Transverse colon (tissue), 4 donors: ENCODE measurements around the gene MNS1. TPM values are rescaled to one million over a fixed set of nuclear protein-coding genes. Genes with fewer than 3 reads are reported as not detected.
"Not testable (repeated sequence)": the region's sequence is repeated elsewhere in the genome, so short reads cannot be mapped to it uniquely, and the experiment has no call there.

Source experiments
- DNase-seq: peaks from one replicate; pipeline ENCODE4 v3.0.0-alpha.2; 2019
- H3K27ac ChIP-seq, 4 donors: fragments of 200-600 bp; sonication (generic); 2 replicates each; pipeline ENCODE4 v1.5.1; 2016 to 2018; ENCODE audit warnings: inconsistent platforms in 4 of 4
- H3K27me3 ChIP-seq: fragments of 200-600 bp; sonication (generic); 2 replicates; pipeline ENCODE4 v1.5.1; 2017; ENCODE audit warnings: inconsistent platforms
- H3K36me3 ChIP-seq, 4 donors: fragments of 200-600 bp; sonication (generic); 2 replicates each; pipeline ENCODE4 v1.5.1; 2017 to 2019; ENCODE audit warnings: inconsistent platforms in 4 of 4
- H3K4me1 ChIP-seq, 4 donors: fragments of 200-600 bp; sonication (generic); 2 replicates each; pipeline ENCODE4 v1.5.1; 2017 to 2020; ENCODE audit warnings: inconsistent platforms in 4 of 4
- H3K4me3 ChIP-seq, 4 donors: fragments of 200-600 bp; sonication (generic); 1 replicate in 1 of 4; 2 replicates in 3 of 4; pipeline versions ENCODE4 v1.5.1 to v1.6.1; 2017 to 2019; ENCODE audit warnings: inconsistent platforms in 4 of 4
- H3K9me3 ChIP-seq, 2 donors: fragments of 200-600 bp; sonication (generic); 2 replicates each; pipeline ENCODE4 v1.5.1; 2017 to 2019; ENCODE audit warnings: inconsistent platforms in 2 of 2
- EP300 ChIP-seq: sonication (generic); formaldehyde crosslinking; IDR thresholded peaks from one replicate; pipeline ENCODE4 v1.6.1; 2017; ENCODE audit warnings: antibody characterized with exemption, low read depth
- POLR2A ChIP-seq: fragments of 450-650 bp; IDR thresholded peaks from one replicate; pipeline ENCODE4 v1.6.1; 2016; ENCODE audit warnings: antibody characterized with exemption, mild to moderate bottlenecking, moderate library complexity
- POLR2AphosphoS5 ChIP-seq, 3 donors: sonication (generic); formaldehyde crosslinking; IDR thresholded peaks; one replicate each; pipeline ENCODE4 v1.6.1; 2016; ENCODE audit warnings: antibody characterized with exemption in 3 of 3
- WGBS, 2 donors: methylation state at CpG; one replicate each; pipeline ENCODE4 v1.1.5; 2018; ENCODE audit warnings: low coverage in 1 of 2; 5-methylcytosine and 5-hydroxymethylcytosine counted together
- in situ Hi-C, 4 donors: fragments of 200-750 bp; cut with MboI; loops; one replicate each; pipeline versions ENCODE4 v1.15.0 to v1.15.1; 2017; ENCODE audit warnings: low sequenced_read_pairs in 3 of 4, low pct_ligation_motif_present in 1 of 4, low pct_unique_long_range_greater_than_20kb in 1 of 4
- intact Hi-C: fragments of 100-400 bp; cut with DNase I; formaldehyde crosslinking; loops from one replicate; pipeline ENCODE4 v1.15.1; 2023; ENCODE audit warnings: low total_unique reads
- total RNA-seq, 4 donors: library from RNA; depleted of rRNA; stranded (reverse); fragments of >200 nt; gene quantifications; one replicate each; pipeline ENCODE4 v1.1.0, GENCODE V29; 2016
- TF ChIP-seq, protein P1 (sequence below), 5 experiments: fragments of 200-600 bp in 3 of 5; fragments of 450-650 bp in 2 of 5; sonication (generic) in 3 of 5; IDR thresholded peaks; 1 replicate in 2 of 5; 2 replicates in 3 of 5; pipeline ENCODE4 v1.5.1; 2016 to 2017; ENCODE audit warnings: antibody characterized with exemption in 5 of 5, inconsistent platforms in 3 of 5, mild to moderate bottlenecking in 2 of 5, moderate library complexity in 1 of 5

MNS1 gene
- total RNA-seq, 4 donors from 2014 or later: 0.16 to 0.96 (median 0.40) TPM; not detected in 1

DNA sequence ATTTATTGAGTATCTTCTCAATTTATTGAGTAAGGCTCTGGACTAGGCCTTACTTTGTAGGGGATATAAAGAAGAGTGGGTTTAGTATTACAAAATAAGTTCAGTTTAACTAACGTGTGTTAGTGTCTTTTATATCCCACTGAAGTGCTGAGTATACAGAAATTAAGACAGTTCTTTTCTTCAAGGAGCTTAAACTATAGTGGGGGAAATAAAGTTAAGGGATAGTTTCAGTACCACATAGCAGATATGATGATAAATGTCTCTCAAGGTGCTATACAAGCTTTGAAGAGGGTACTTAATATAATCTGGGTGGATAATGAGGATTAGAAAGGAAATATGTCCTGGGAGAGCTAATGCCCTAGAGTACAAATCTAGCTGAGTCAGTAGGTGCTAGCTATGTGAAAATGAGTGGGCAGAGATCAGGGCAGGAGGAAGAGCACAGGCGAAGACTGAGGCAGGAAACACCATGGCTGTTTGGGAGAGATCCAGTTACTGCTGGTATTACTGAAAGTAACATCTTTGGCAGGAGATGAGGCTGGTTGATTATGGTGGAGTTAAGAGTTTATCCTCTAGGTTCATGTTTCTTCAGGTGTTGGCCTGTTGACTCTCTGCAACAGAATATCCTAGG lies 53.7 kb downstream of the MNS1 start:
- no peaks in the 10 kb centered on the region for H3K36me3 ChIP-seq
- 70 to 84% methylated on average over 2 of the region's 2 CpGs for WGBS, 2 donors
- H3K4me1 ChIP-seq: no peaks in the 10 kb centered on the region
- no peaks in the 10 kb centered on the region for H3K27me3 ChIP-seq
- TF ChIP-seq POLR2AphosphoS5 (IDR thresholded peaks at IDR 0.05): no peak
- TF ChIP-seq, protein P1, sequence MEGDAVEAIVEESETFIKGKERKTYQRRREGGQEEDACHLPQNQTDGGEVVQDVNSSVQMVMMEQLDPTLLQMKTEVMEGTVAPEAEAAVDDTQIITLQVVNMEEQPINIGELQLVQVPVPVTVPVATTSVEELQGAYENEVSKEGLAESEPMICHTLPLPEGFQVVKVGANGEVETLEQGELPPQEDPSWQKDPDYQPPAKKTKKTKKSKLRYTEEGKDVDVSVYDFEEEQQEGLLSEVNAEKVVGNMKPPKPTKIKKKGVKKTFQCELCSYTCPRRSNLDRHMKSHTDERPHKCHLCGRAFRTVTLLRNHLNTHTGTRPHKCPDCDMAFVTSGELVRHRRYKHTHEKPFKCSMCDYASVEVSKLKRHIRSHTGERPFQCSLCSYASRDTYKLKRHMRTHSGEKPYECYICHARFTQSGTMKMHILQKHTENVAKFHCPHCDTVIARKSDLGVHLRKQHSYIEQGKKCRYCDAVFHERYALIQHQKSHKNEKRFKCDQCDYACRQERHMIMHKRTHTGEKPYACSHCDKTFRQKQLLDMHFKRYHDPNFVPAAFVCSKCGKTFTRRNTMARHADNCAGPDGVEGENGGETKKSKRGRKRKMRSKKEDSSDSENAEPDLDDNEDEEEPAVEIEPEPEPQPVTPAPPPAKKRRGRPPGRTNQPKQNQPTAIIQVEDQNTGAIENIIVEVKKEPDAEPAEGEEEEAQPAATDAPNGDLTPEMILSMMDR (IDR thresholded peaks at IDR 0.05): no peak
- no peak for TF ChIP-seq EP300
- no peak for TF ChIP-seq POLR2A
- no peak overlapping the region for H3K4me3 ChIP-seq
- no peak overlapping the region for H3K27ac ChIP-seq
- H3K9me3 ChIP-seq: no peaks in the 10 kb centered on the region
- intact Hi-C loops: no loop called here
- DNase-seq: no peak
- in situ Hi-C loops: no loop called here

DNA sequence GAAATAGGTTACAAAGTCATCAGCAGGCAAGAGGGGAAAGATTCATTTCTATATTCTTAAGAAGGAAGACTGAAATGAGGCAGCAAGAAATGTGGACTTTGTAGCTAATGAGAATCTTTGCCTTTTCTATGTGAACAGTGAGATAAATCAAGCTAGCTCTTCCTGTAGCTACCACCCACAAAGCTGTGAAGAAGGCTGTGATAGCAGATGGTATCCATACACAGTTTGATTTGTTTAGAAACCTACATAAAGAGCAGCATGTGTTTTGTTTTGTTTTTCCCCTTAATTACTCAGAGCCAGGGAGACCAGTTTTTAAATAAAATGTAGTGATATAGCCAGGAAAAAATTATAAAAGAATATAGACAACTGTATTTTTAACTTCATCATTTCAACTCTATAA lies 54.2 kb downstream of the MNS1 start:
- Histone ChIP-seq H3K27ac (no peak overlapping the region), H3K4me3 (no peak overlapping the region), H3K9me3 (no peaks in the 10 kb centered on the region), H3K36me3 (no peaks in the 10 kb centered on the region), H3K27me3 (no peaks in the 10 kb centered on the region), H3K4me1 (no peaks in the 10 kb centered on the region)
- in situ Hi-C loops: no loop called here
- DNase-seq: no peak
- intact Hi-C loops: no loop called here
- TF ChIP-seq POLR2A (no peak), EP300 (no peak)

DNA sequence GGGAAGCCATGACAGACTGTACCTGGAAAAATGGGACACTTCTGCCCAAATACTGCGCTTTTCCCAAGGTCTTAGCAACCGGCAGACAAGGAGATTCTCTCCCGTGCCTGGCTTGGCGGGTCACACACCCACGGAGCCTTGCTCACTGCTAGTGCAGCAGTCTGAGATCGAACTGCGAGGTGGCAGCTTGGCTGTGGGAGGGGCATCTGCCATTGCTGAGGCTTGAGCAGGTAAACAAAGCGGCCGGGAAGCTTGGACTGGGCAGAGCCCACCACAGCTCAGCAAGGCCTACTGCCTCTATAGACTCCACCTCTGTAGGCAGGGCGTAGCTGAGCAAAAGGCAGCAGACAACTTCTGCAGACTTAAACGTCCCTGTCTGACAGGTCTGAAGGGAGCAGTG lies 65.7 kb downstream of the MNS1 start:
- H3K4me3 ChIP-seq, H3K9me3 ChIP-seq, H3K27me3 ChIP-seq, intact Hi-C loops, DNase-seq, H3K4me1 ChIP-seq, H3K27ac ChIP-seq, in situ Hi-C loops, H3K36me3 ChIP-seq: not testable (repeated sequence)
- 97% methylated on average over 11 of the region's 11 CpGs; no CpG with 5 or more reads in 1 of the 2 donors for WGBS, 2 donors

DNA sequence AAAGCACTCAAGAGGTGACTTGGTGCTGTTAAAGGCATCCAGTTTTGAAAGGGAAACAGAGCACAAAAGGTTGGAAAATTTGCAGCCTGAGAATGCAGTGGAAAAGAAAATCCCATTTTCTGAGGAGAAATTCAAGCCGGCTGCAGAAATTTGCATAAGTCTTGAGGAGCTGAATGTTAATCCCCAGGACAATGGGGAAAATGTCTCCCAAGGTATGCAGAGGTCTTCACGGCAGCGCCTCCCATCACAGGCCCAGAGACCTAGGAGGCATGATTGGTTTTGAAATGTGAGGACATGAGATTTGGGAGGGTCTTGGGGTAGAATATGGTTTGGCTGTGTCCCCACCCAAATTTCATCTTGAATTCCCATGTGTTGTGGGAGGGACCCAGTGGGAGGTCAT lies 67.6 kb downstream of the MNS1 start:
- H3K4me3 ChIP-seq, intact Hi-C loops, H3K4me1 ChIP-seq, H3K36me3 ChIP-seq, DNase-seq, H3K27me3 ChIP-seq, H3K27ac ChIP-seq, in situ Hi-C loops, H3K9me3 ChIP-seq: not testable (repeated sequence)
- 95 to 100% methylated on average over 1 to 3 of the region's 3 CpGs for WGBS, 2 donors

DNA sequence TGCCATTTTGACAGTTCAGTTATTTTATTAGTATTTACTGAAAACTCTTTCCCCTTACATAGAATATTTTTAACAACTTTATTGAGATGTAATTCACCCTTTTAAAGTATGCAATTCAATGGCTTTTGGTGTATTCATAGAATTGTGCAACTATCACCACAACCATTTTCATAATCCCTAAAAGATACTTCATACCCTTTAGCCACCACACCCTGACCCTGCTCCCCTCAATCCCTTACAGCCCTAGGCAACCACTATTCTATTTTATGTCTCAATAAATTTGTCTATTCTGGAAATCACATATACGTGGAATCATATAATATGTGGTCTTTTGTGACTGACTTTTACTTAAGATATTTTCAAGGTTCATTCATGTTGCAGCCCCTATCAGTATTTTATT lies 70.0 kb downstream of the MNS1 start:
- in situ Hi-C loops: no loop called here
- 77 to 100% methylated on average over 1 of the region's 1 CpG for WGBS, 2 donors

More for the DNA sequence above, 70.0 kb downstream of the MNS1 start:
- intact Hi-C loops: no loop called here
- Histone ChIP-seq H3K4me1 (no peaks in the 10 kb centered on the region), H3K4me3 (no peak overlapping the region), H3K27ac (no peak overlapping the region), H3K9me3 (no peaks in the 10 kb centered on the region), H3K36me3 (no peaks in the 10 kb centered on the region), H3K27me3 (no peaks in the 10 kb centered on the region)
- no peak for DNase-seq
- TF ChIP-seq, protein P1 (IDR thresholded peaks at IDR 0.05): no peak
- TF ChIP-seq EP300: no peak
- no peak for TF ChIP-seq POLR2A
- no peak for TF ChIP-seq POLR2AphosphoS5 (IDR thresholded peaks at IDR 0.05)
